RWPE2 (cell line): ENCODE data around the gene ACLY.

Source experiments
- ATAC-seq: fragments of 200-7000 bp; cut with Tn5 transposase; 3 replicates; pipeline ENCODE4 v1.9.1; 2021; ENCODE audit warnings: low read depth
- DNase-seq: peaks from one replicate; pipeline ENCODE4 v3.0.0-alpha.2; 2020; ENCODE audit warnings: low spot score
- H3K27ac ChIP-seq: fragments of 450-650 bp; 2 replicates; pipeline ENCODE4 v1.5.1; 2017; ENCODE audit warnings: mild to moderate bottlenecking; ENCODE audit not compliant: poor library complexity, severe bottlenecking
- H3K27me3 ChIP-seq: fragments of 250-450 bp; sonication (Bioruptor Pico); 2 replicates; pipeline ENCODE4 v1.5.1; 2021; ENCODE audit warnings: mild to moderate bottlenecking, moderate library complexity; ENCODE audit not compliant: insufficient read depth, poor library complexity, severe bottlenecking
- H3K36me3 ChIP-seq: fragments of 250-450 bp; sonication (Bioruptor Pico); 2 replicates; pipeline ENCODE4 v1.5.1; 2020; ENCODE audit warnings: low read depth, mild to moderate bottlenecking, moderate library complexity
- H3K4me1 ChIP-seq: fragments of 250-450 bp; sonication (Bioruptor Pico); 2 replicates; pipeline ENCODE4 v1.5.1; 2021; ENCODE audit warnings: mild to moderate bottlenecking, moderate library complexity; ENCODE audit not compliant: insufficient read depth, poor library complexity, severe bottlenecking
- H3K4me3 ChIP-seq: fragments of 250-450 bp; sonication (Bioruptor Pico); 2 replicates; pipeline ENCODE4 v1.5.1; 2021; ENCODE audit warnings: mild to moderate bottlenecking, moderate library complexity; ENCODE audit not compliant: severe bottlenecking
- H3K9me3 ChIP-seq: fragments of 250-450 bp; sonication (Bioruptor Pico); 2 replicates; pipeline ENCODE4 v1.5.1; 2021; ENCODE audit warnings: mild to moderate bottlenecking, moderate library complexity; ENCODE audit not compliant: severe bottlenecking
- CTCF ChIP-seq: fragments of 450-650 bp; IDR thresholded peaks from one replicate; pipeline ENCODE4 v1.5.1; 2017; ENCODE audit warnings: mild to moderate bottlenecking, moderate library complexity; ENCODE audit not compliant: poor library complexity, severe bottlenecking

ACLY gene

GRCh38 chr17:41906465-41907184 lies 12.1 kb downstream of the ACLY start:
- Histone ChIP-seq H3K27me3 (no peaks in the 10 kb centered on the region), H3K27ac (no peak overlapping the region), H3K4me3 (no peak overlapping the region), H3K4me1 (peaks cover 3% of the 10 kb centered on the region), H3K9me3 (no peaks in the 10 kb centered on the region), H3K36me3 (peaks cover 92% of the 10 kb centered on the region)
- DNase-seq (no peak), ATAC-seq (no peak)
- TF ChIP-seq CTCF: no peak

GRCh38 chr17:41905172-41905571 lies 13.6 kb downstream of the ACLY start:
- no peak overlapping the region for H3K27ac ChIP-seq
- no peaks in the 10 kb centered on the region for H3K9me3 ChIP-seq
- H3K36me3 ChIP-seq: peaks cover 92% of the 10 kb centered on the region
- no peaks in the 10 kb centered on the region for H3K4me1 ChIP-seq
- H3K4me3 ChIP-seq: no peak overlapping the region
- no peak for DNase-seq
- TF ChIP-seq CTCF: no peak
- no peaks in the 10 kb centered on the region for H3K27me3 ChIP-seq
- no peak for ATAC-seq

GRCh38 chr17:41904242-41904841 lies 14.4 kb downstream of the ACLY start:
- Histone ChIP-seq H3K36me3 (peaks cover 90% of the 10 kb centered on the region), H3K27ac (no peak overlapping the region), H3K9me3 (no peaks in the 10 kb centered on the region), H3K4me3 (no peak overlapping the region), H3K27me3 (no peaks in the 10 kb centered on the region), H3K4me1 (no peaks in the 10 kb centered on the region)
- no peak for DNase-seq
- no peak for TF ChIP-seq CTCF
- ATAC-seq: no peak

GRCh38 chr17:41901646-41902045 lies 17.1 kb downstream of the ACLY start:
- no peaks in the 10 kb centered on the region for H3K27me3 ChIP-seq
- no peaks in the 10 kb centered on the region for H3K4me1 ChIP-seq
- DNase-seq: no peak
- no peak overlapping the region for H3K27ac ChIP-seq
- H3K9me3 ChIP-seq: no peaks in the 10 kb centered on the region
- H3K4me3 ChIP-seq: no peak overlapping the region
- H3K36me3 ChIP-seq: peaks cover 89% of the 10 kb centered on the region
- no peak for TF ChIP-seq CTCF
- ATAC-seq: no peak

- H3K27me3 ChIP-seq: no peaks in the 10 kb centered on the region
- peaks cover 89% of the 10 kb centered on the region for H3K36me3 ChIP-seq
- no peak for TF ChIP-seq CTCF
- H3K9me3 ChIP-seq: no peaks in the 10 kb centered on the region
- H3K4me3 ChIP-seq: no peak overlapping the region
- ATAC-seq (no peak), DNase-seq (no peak)
- H3K4me1 ChIP-seq: no peaks in the 10 kb centered on the region
- no peak overlapping the region for H3K27ac ChIP-seq
Observed at GRCh38 chr17:41896726-41897125, 22.0 kb downstream of the ACLY start.
